Skeletal muscle tissue (tissue), 4 donors: Measurements from ENCODE around the gene HTR4. TPM values are rescaled to one million over a fixed set of nuclear protein-coding genes. Genes with fewer than 3 reads are reported as not detected.

Experiments
- H3K27ac ChIP-seq: one replicate; pipeline ENCODE4 v1.7.0; 2013; ENCODE audit warnings: mild to moderate bottlenecking, low read depth, low read length, inconsistent platforms
- H3K27me3 ChIP-seq, 3 donors: one replicate each; pipeline ENCODE4 v1.7.0; 2013; ENCODE audit warnings: low read length in 3 of 3; ENCODE audit not compliant: control insufficient read depth in 3 of 3, insufficient read depth in 3 of 3
- H3K36me3 ChIP-seq, 3 donors: one replicate each; pipeline ENCODE4 v1.7.0; 2013; ENCODE audit warnings: low read length in 3 of 3; ENCODE audit not compliant: control insufficient read depth in 3 of 3, insufficient read depth in 3 of 3
- H3K4me1 ChIP-seq, 3 donors: one replicate each; pipeline ENCODE4 v1.7.0; 2013; ENCODE audit warnings: low read length in 3 of 3, mild to moderate bottlenecking in 3 of 3; ENCODE audit not compliant: control insufficient read depth in 3 of 3, insufficient read depth in 3 of 3
- H3K4me3 ChIP-seq, 3 donors: one replicate each; pipeline ENCODE4 v1.7.0; 2013; ENCODE audit warnings: low read length in 3 of 3
- H3K9ac ChIP-seq, 3 donors: one replicate each; pipeline ENCODE4 v1.7.0; 2013; ENCODE audit warnings: low read length in 3 of 3, mild to moderate bottlenecking in 3 of 3, moderate library complexity in 2 of 3, low read depth in 1 of 3
- H3K9me3 ChIP-seq, 3 donors: one replicate each; pipeline ENCODE4 v1.7.0; 2013; ENCODE audit warnings: low read length in 3 of 3; ENCODE audit not compliant: control insufficient read depth in 3 of 3
- total RNA-seq: library from RNA; depleted of rRNA; stranded (reverse); fragments of >200 nt; gene quantifications from one replicate; pipeline ENCODE4 v1.2.3, GENCODE V29; 2014
- donor health status: Osteomylitis.

Gene HTR4
- total RNA-seq, 1 donor from 2014 or later = not detected

- H3K9me3 ChIP-seq = no peaks in the 10 kb centered on the region
- H3K4me1 ChIP-seq = no peaks in the 10 kb centered on the region
- no peaks in the 10 kb centered on the region for H3K36me3 ChIP-seq
- peaks cover 0 to 3% (median 0%) of the 10 kb centered on the region in 3 donors for H3K27me3 ChIP-seq
- no peak overlapping the region for H3K9ac ChIP-seq
- no peak overlapping the region for H3K27ac ChIP-seq
- H3K4me3 ChIP-seq = no peak overlapping the region
These were observed 11.1 kb upstream of the HTR4 start for GRCh38 chr5:148665431-148665830.

- H3K27ac ChIP-seq = no peak overlapping the region
These were observed 9.2 kb upstream of the HTR4 start for GRCh38 chr5:148663509-148663908.

GRCh38 chr5:148660346-148660660, 6.0 kb upstream of the HTR4 start:
- Histone ChIP-seq H3K36me3 (no peaks in the 10 kb centered on the region), H3K4me3 (no peak overlapping the region), H3K4me1 (no peaks in the 10 kb centered on the region), H3K9ac (no peak overlapping the region), H3K9me3 (no peaks in the 10 kb centered on the region), H3K27ac (no peak overlapping the region), H3K27me3 (peaks cover 10 to 19% (median 16%) of the 10 kb centered on the region in 3 donors)

More at GRCh38 chr5:148663509-148663908, 9.2 kb upstream of the HTR4 start:
- Histone ChIP-seq H3K9ac (no peak overlapping the region), H3K27me3 (peaks cover 3 to 6% (median 3%) of the 10 kb centered on the region in 3 donors), H3K36me3 (no peaks in the 10 kb centered on the region), H3K4me1 (no peaks in the 10 kb centered on the region), H3K9me3 (no peaks in the 10 kb centered on the region), H3K4me3 (no peak overlapping the region)

- Histone ChIP-seq H3K27me3 (peaks cover 13 to 21% (median 18%) of the 10 kb centered on the region in 3 donors), H3K9me3 (no peaks in the 10 kb centered on the region), H3K4me3 (no peak overlapping the region), H3K9ac (no peak overlapping the region), H3K4me1 (no peaks in the 10 kb centered on the region), H3K27ac (no peak overlapping the region), H3K36me3 (no peaks in the 10 kb centered on the region)
These were observed 5.5 kb upstream of the HTR4 start for GRCh38 chr5:148659641-148660345.

- no peak overlapping the region for H3K27ac ChIP-seq
- peaks cover 0 to 2% (median 0%) of the 10 kb centered on the region in 3 donors for H3K9me3 ChIP-seq
- H3K27me3 ChIP-seq = peaks cover 24 to 33% (median 28%) of the 10 kb centered on the region in 3 donors
- no peak overlapping the region for H3K9ac ChIP-seq
- H3K36me3 ChIP-seq = no peaks in the 10 kb centered on the region
- no peaks in the 10 kb centered on the region for H3K4me1 ChIP-seq
- no peak overlapping the region for H3K4me3 ChIP-seq
These were observed 964 bp downstream of the HTR4 start for GRCh38 chr5:148653291-148653835.

GRCh38 chr5:148651528-148651927, 2.8 kb downstream of the HTR4 start:
- Histone ChIP-seq H3K27me3 (peaks cover 19 to 22% (median 20%) of the 10 kb centered on the region in 3 donors), H3K9ac (no peak overlapping the region), H3K4me3 (no peak overlapping the region), H3K9me3 (peaks cover 0 to 2% (median 0%) of the 10 kb centered on the region in 3 donors), H3K4me1 (no peaks in the 10 kb centered on the region), H3K27ac (no peak overlapping the region), H3K36me3 (no peaks in the 10 kb centered on the region)

- H3K27me3 ChIP-seq = peaks cover 0 to 5% (median 0%) of the 10 kb centered on the region in 3 donors
- H3K9me3 ChIP-seq = no peaks in the 10 kb centered on the region
- H3K27ac ChIP-seq = no peak overlapping the region
- no peak overlapping the region for H3K9ac ChIP-seq
- H3K36me3 ChIP-seq = no peaks in the 10 kb centered on the region
- no peak overlapping the region for H3K4me3 ChIP-seq
- H3K4me1 ChIP-seq = no peaks in the 10 kb centered on the region
These were observed 8.8 kb downstream of the HTR4 start for GRCh38 chr5:148645527-148645926.

- H3K27me3 ChIP-seq = no peaks in the 10 kb centered on the region
- no peak overlapping the region for H3K4me3 ChIP-seq
- no peak overlapping the region for H3K27ac ChIP-seq
- no peaks in the 10 kb centered on the region for H3K9me3 ChIP-seq
- H3K36me3 ChIP-seq = no peaks in the 10 kb centered on the region
- no peaks in the 10 kb centered on the region for H3K4me1 ChIP-seq
- no peak overlapping the region for H3K9ac ChIP-seq
These were observed 12.6 kb downstream of the HTR4 start for GRCh38 chr5:148641735-148642134.

- H3K4me3 ChIP-seq = no peak overlapping the region
- H3K4me1 ChIP-seq = no peaks in the 10 kb centered on the region
- H3K27me3 ChIP-seq = no peaks in the 10 kb centered on the region
- no peaks in the 10 kb centered on the region for H3K36me3 ChIP-seq
- no peak overlapping the region for H3K27ac ChIP-seq
- H3K9ac ChIP-seq = no peak overlapping the region
- H3K9me3 ChIP-seq = no peaks in the 10 kb centered on the region
These were observed 13.9 kb downstream of the HTR4 start for GRCh38 chr5:148640471-148640870.

GRCh38 chr5:148639081-148639480, 15.2 kb downstream of the HTR4 start:
- Histone ChIP-seq H3K9me3 (no peaks in the 10 kb centered on the region), H3K4me1 (no peaks in the 10 kb centered on the region)

More at GRCh38 chr5:148639081-148639480, 15.2 kb downstream of the HTR4 start:
- no peaks in the 10 kb centered on the region for H3K36me3 ChIP-seq
- H3K27ac ChIP-seq = no peak overlapping the region
- H3K4me3 ChIP-seq = no peak overlapping the region
- no peak overlapping the region for H3K9ac ChIP-seq
- no peaks in the 10 kb centered on the region for H3K27me3 ChIP-seq
